Brain microvascular endothelial cell (primary cell): ENCODE measurements around the gene TNFSF15.
"Not testable (repeated sequence)": the region's sequence is repeated elsewhere in the genome, so short reads cannot be mapped to it uniquely, and the experiment has no call there.

ENCODE experiments used
- DNase-seq: peaks from one replicate; pipeline ENCODE4 v3.0.0-alpha.2; 2020
- H3K27ac ChIP-seq: fragments of 250-450 bp; sonication (Bioruptor Pico); 2 replicates; pipeline ENCODE4 v1.5.1; 2020; ENCODE audit warnings: mild to moderate bottlenecking, moderate library complexity
- H3K27me3 ChIP-seq: fragments of 250-450 bp; sonication (Bioruptor Pico); replicated peaks from 2 replicates; pipeline ENCODE4 v1.5.1; 2020; ENCODE audit warnings: mild to moderate bottlenecking
- H3K36me3 ChIP-seq: fragments of 250-450 bp; sonication (Bioruptor Pico); replicated peaks from 2 replicates; pipeline ENCODE4 v1.5.1; 2020; ENCODE audit warnings: mild to moderate bottlenecking
- H3K4me3 ChIP-seq: 2 replicates; pipeline ENCODE4 v1.5.1; 2011; ENCODE audit warnings: low read depth, mild to moderate bottlenecking, control low read depth, low read length, moderate library complexity
- in situ Hi-C: cut with HindIII; loops from 2 replicates; pipeline ENCODE4 v1.10.0; 2017; ENCODE audit warnings: low sequenced_read_pairs, low pct_ligation_motif_present
- TF ChIP-seq, protein P1 (sequence below): IDR thresholded peaks from 2 replicates; pipeline ENCODE4 v1.5.1; 2011; ENCODE audit warnings: low read depth, mild to moderate bottlenecking, moderate library complexity, low read length, control low read depth, inconsistent platforms; ENCODE audit errors: missing control alignments

TNFSF15 gene

DNA sequence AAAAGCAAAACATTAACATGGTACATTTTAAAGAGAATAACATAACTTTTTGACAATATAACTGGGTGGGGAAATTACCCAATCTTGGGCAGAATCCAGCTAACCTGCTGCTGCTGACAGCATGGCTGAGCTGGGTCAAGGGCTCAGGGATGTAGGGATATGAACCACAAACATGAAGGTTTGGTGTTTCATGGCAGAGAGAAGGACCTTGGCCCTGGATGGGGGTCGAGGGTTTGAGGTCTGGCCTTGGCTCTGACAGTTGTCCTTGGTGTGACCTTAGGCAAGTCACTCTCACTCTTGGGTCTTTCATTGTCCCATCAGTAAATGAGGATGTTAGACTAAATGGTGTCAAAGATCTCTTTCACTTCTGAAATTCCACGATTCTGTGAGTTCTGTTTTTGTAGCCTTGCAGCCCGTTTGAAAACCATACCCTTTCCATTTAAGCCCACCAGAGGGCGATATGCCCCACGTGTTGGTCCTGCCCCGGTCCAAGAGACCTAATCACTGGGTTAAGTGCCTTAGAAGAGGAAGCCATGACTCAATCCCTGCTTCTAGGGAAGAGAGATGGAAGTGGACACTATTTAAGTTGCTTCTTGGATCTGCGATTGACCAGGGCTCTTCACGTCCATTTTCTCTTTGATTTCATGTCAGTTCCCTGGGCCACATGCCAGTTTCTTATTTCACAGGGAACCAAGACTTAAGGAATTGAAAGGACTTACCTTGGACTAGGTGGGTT is 67.1 kb downstream of the TNFSF15 start:
- Histone ChIP-seq H3K36me3 (no peaks in the 10 kb centered on the region), H3K27me3 (no peaks in the 10 kb centered on the region), H3K4me3 (no peak overlapping the region), H3K27ac (no peak overlapping the region)
- peak; percentile 83 for DNase-seq
- in situ Hi-C loops, result loop anchor here (10.0 to 25.0 kb wide), 2 partner anchors 64 to 174 kb away; no protein-coding TSS in a partner anchor
- TF ChIP-seq, protein P1, sequence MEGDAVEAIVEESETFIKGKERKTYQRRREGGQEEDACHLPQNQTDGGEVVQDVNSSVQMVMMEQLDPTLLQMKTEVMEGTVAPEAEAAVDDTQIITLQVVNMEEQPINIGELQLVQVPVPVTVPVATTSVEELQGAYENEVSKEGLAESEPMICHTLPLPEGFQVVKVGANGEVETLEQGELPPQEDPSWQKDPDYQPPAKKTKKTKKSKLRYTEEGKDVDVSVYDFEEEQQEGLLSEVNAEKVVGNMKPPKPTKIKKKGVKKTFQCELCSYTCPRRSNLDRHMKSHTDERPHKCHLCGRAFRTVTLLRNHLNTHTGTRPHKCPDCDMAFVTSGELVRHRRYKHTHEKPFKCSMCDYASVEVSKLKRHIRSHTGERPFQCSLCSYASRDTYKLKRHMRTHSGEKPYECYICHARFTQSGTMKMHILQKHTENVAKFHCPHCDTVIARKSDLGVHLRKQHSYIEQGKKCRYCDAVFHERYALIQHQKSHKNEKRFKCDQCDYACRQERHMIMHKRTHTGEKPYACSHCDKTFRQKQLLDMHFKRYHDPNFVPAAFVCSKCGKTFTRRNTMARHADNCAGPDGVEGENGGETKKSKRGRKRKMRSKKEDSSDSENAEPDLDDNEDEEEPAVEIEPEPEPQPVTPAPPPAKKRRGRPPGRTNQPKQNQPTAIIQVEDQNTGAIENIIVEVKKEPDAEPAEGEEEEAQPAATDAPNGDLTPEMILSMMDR, result peak; percentile 86

DNA sequence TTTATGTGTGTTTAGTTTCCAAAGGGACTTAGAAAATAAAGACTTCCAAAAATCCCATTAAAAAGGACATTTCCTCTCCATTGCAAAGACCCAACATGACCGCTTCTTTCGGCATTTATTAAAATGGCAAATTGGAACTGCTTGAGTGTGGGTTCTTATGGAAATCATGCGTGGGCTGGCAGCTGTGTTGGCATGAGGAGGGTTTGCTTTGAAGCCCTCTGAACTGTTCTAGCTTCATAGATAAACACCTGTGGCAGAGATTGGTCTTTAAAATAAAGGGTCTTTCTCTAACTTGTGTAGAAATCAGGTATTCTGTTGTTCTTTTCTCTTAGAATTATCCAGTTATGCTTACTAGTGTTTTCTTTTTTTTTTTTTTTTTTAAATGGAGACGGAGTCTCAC is 68.0 kb downstream of the TNFSF15 start:
- in situ Hi-C loops, result loop anchor here (10.0 to 25.0 kb wide), 2 partner anchors 63 to 174 kb away; no protein-coding TSS in a partner anchor
- no peak for DNase-seq
- TF ChIP-seq, protein P1, result no peak
- Histone ChIP-seq H3K27me3 (no peaks in the 10 kb centered on the region), H3K4me3 (no peak overlapping the region), H3K36me3 (no peaks in the 10 kb centered on the region), H3K27ac (no peak overlapping the region)

DNA sequence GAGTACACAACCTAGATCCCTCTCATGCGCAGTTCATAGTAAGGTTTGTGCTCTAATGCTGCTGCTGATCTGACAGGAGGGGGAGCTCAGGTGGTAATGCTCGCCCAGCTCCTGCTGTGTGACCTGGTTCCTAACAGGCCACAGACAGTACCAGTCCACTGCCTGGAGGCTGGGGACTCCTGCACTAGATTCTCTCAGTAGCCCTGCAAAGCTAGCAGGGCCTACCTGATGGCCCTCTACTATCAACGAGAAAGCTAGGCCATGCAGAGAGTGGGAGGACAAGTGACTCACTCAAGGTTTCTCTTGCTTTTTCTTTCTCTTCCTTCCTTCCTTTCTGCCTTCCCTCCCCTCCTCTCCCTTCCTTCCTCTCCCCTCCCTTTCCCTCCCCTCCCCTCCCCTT is 68.7 kb downstream of the TNFSF15 start:
- Histone ChIP-seq H3K36me3 (no peaks in the 10 kb centered on the region), H3K27ac (no peak overlapping the region), H3K27me3 (no peaks in the 10 kb centered on the region), H3K4me3 (no peak overlapping the region)
- in situ Hi-C loops, result loop anchor here (10.0 to 25.0 kb wide), 2 partner anchors 62 to 175 kb away; no protein-coding TSS in a partner anchor
- no peak for DNase-seq
- TF ChIP-seq, protein P1, result no peak

DNA sequence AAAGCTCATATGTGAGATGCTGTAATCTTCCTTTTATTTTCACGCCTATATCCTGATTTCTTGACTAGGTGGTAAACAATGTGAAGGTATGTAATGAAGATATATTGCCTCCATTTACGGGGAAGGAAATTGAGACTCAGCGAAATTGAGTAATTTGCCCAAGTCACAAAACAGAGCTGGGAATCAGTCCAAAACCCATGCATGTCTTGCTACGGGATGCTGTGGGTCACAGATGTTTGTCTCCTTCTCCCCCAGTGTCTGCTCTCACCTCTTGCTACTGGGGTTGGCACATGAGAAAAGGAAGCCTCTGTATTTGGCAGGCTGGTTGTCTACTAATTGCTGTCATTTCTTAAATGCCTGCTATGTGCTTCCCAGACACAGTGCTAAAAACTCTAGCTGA is 70.1 kb downstream of the TNFSF15 start:
- Histone ChIP-seq H3K4me3 (no peak overlapping the region), H3K27me3 (no peaks in the 10 kb centered on the region), H3K27ac (no peak overlapping the region), H3K36me3 (no peaks in the 10 kb centered on the region)
- in situ Hi-C loops, result loop anchor here (10.0 to 25.0 kb wide), 2 partner anchors 61 to 177 kb away; no protein-coding TSS in a partner anchor
- TF ChIP-seq, protein P1, result no peak
- no peak for DNase-seq

DNA sequence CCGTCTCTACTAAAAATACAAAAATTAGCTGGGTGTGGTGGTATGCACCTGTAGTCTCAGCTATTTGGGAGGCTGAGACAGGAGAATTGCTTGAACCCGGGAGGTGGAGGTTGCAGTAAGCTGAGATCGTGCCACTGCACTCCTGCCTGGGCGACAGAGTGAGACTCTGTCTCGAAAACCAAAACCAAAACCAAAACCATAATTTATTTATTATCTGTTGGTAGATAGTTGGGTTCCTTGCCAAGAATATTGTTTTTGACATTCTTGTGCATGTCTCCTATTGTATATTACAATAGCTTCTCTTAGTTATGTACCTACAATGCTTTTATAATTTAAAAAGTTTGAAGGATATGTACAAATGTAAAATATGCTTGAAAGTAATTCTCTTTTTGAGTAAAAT is 70.7 kb downstream of the TNFSF15 start:
- H3K36me3 ChIP-seq, H3K4me3 ChIP-seq, H3K27me3 ChIP-seq, H3K27ac ChIP-seq, DNase-seq: not testable (repeated sequence)
- in situ Hi-C loops, result loop anchor here (10.0 to 25.0 kb wide), 2 partner anchors 60 to 177 kb away; no protein-coding TSS in a partner anchor
